ENCODE data around the gene ASXL1.
"Not testable (repeated sequence)": the region's sequence is repeated elsewhere in the genome, so short reads cannot be mapped to it uniquely, and the experiment has no call there.

Gene ASXL1

DNA sequence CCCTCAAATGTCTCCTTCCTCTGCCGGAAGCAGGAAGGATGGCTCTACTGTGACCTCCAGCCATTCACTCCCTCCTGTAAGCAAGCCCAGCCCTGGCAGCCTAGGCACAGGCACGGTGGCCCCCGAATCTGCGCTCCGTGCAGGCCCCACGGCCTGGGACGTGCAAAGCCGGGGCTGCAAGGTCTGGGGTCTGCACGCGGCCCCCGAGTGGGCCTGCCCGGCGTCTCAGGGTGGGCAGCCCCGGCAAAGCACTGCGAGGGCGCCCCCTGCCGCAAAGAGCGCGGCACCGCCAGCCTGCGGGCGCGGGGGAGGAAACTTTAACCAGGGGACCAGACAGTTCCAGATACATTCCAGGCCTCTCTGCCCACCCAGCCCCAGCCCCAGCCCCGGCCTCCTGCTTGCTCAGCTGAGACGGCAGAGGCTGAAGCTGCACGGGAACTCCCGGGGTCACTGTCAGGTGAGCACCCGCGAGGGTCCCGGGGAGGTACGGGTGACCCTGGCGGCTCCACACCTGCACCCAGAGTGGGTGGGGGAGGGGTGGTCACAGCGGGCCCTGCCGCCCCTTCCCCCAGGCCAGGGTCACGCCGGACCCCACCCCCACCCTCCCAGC lies 98.8 kb downstream of the ASXL1 start:
- peak; percentile 63 for DNase-seq
- in situ Hi-C loops (cut with HindIII; ENCODE audit: low pct_ligation_motif_present, low pct_unique_long_range_greater_than_20kb, low sequenced_read_pairs) = no loop called here

DNA sequence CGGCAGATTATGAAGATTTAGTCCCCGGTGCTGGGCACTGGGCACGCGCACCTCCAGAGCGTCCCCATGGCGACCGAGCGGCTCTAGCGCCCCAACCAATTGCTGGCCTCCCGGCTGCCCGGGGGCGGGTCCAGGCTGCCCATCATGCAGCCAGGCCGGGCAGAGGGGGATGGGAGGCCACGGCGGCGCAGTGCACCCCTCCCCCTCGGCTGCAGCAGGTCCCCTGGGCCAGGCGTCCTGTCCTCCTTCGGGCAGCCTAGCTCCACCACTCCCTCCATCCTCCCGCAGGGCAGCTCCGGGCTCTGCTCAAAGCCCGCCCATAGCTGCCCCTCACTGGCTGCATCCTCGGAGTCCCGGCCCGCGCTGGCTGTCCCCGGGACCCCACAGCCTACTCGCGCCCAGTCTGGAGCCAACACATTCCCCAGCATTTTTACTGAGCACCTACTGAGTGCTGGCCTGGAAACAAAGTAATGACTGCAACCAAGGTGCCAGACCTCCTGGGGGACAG lies 99.4 kb downstream of the ASXL1 start:
- DNase-seq = peak; percentile 77
- in situ Hi-C loops (cut with HindIII; ENCODE audit: low pct_ligation_motif_present, low pct_unique_long_range_greater_than_20kb, low sequenced_read_pairs) = no loop called here

DNA sequence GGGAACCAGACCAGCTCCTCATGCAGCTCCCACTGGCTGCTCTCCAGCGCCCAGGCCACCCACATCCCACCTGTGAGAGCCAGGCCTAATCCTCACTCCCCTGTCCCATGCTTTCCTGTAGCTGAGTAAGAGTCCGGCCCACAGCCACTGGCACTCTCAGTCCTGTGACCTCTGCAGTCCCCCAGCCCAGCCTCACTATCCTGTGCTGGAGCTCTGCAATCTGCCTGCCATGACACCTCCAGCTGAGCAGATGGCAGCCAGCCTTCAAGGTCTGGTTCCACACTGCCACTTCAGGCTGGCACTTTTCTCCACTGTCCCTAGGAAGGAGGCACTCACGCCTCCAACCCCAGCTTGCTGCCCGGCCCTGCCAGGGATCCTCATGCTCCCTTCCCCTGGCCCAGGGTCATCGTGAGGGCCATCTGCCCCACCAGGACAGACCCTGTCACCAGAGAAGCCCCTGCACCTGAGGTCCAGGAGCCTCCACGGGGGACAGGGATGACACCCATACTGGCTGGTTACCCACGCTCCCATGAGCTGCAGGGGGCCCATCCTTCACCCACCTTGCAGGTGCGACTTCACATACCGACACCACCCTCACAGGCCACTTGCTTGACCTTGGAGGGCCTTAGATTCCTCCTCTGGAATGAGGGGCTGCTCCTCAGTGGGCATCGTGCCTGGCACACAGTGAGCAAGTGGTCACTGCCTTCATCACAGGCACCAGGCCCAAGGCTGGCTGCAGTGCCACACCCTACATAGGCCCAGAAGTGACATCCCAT lies 100.1 kb downstream of the ASXL1 start:
- no peak for DNase-seq
- in situ Hi-C loops (cut with HindIII; ENCODE audit: low pct_ligation_motif_present, low pct_unique_long_range_greater_than_20kb, low sequenced_read_pairs) = no loop called here

DNA sequence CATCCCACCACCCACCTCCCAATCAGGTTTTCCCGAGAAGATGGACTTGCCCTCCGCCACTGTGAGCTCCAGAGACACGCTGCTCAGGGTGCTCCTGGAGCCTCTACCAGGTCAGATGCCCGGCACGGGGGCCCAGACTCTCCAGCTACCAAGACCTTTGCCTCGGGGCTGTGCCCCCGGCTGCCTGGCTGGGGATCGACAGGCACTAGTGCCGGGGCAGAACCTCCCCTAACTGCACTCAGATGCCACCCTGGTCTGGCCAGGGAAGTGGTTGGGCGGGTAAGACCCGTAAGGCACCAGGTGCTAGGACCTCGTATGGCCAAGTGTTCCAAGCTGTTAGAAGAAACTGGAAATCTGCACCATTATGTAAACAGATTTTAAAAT lies 100.7 kb downstream of the ASXL1 start:
- in situ Hi-C loops (cut with HindIII; ENCODE audit: low pct_ligation_motif_present, low pct_unique_long_range_greater_than_20kb, low sequenced_read_pairs) = no loop called here
- no peak for DNase-seq

DNA sequence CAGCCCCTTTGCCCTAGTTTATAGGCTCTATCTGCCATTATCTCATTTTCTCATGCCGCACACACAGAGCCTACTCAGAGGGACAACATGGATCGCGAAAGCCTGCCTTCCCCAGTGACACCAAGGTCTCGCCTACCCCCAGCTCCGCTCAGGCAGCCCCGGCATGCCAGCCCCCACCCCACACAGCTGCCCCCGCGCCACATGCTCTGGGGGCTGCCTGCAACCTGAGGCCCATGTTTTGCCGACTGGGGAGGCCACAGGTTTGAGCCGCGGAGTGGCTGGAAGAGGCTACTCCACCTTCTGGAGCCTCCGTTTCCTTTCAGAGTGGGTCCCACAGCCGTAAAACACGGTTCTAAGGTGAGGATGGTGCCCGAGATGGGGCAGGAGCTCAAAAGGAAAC lies 102.1 kb downstream of the ASXL1 start:
- in situ Hi-C loops (cut with HindIII; ENCODE audit: low pct_ligation_motif_present, low pct_unique_long_range_greater_than_20kb, low sequenced_read_pairs) = no loop called here

DNA sequence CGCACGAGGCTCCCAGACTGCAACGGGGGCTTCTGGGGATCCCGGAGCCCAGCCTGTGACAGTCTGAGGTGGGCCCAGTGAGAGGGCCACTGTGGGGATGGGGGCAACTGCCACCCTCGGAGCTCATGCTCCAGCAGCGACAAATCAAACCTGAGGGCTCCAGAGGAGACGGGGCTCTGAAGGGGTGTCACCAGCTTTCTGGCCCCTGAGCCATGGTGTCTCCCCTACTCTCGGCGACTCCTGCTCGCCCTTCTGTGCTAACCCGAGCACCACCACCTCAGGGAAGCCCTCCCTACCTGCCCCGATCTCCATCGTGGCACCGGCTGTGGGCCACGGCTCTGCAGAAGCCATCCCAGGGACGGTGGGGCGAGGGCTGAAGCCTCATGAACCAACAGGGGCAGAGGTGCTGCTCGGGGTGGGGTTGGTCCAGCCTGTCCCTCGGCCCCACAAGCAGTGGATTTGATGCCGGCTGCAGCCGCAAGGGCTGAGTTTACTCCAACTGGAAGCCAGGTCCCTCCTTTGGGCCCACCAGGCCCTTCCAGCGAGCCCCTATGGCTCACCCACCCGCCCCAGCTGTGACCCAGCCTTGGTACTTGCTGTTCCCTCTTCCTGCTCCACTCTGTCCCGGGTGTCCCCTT lies 102.7 kb downstream of the ASXL1 start:
- no peak for DNase-seq
- in situ Hi-C loops (cut with HindIII; ENCODE audit: low pct_ligation_motif_present, low pct_unique_long_range_greater_than_20kb, low sequenced_read_pairs) = no loop called here

More for the DNA sequence above, 102.1 kb downstream of the ASXL1 start:
- DNase-seq = no peak

DNA sequence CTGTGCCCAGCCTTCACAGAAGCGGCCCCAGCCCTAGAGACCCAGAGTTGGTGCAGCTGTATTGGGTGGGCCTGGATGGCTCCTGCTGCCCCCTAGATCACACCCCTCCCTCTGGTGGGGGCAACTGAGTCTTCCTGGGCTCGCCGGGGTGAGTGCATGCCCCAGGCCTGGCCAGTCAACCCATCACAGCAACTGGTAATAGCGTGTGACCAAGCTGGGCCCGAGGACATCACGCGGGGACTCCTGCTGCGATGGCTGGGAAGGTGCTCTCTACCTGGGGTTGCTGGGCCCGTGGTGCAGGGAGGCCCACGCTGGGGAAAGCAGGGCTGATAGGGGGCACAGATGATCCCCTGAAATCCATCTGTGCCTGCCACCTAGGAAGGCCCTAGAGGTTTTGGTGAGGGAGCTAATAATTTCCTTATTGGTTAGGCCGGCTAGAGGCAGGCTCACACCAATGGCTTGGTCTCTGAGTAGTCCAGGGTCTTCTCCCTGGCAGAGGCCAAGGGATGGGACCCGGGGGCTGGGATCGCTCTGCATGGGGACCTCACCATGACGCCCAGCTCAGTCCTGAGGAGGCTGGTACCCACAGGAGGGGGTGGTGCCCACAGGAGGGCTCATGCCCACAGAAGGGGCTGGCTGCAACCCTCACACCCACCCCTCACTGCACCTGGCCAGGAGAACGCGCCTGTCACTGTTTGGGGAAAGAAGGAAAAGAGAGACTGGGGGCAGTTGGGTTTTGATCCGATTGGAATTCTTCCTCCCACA lies 103.9 kb downstream of the ASXL1 start:
- in situ Hi-C loops (cut with HindIII; ENCODE audit: low pct_ligation_motif_present, low pct_unique_long_range_greater_than_20kb, low sequenced_read_pairs) = no loop called here
- DNase-seq = no peak

DNA sequence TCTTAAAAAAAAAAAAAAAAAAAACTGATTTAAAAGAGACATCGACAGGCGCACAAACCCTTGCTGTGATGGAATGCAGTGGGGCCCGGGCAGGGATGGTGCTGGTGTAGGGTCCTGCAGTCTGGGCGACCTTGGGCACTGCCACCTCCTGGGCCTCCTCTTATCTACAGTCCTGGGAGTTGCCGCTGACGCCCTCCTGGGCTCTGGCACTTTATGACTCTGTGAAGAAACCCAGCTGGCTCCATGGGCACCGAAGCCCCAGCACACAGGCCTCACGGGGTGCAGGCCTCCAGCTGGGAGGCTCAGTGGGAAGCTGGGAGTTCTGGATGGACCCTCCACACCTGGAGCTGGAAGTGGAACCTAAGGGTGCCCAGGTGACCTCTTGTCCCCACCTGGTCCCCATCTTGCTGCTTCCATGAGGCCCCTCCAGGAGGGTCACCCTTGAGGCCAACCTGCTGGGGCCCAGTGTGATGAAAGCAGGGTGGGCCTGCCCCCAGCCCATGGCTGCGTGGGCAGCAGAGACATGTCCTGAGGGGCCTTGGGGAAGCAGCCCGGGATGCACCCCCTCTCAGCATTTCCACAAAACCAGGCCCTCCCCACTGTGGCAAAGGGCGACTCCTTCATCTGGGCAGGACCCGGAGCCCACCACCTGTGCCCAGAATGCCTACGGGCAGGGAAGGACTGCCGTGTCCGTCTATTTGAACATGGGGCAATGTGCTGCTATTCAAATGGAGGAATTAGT lies 104.9 kb downstream of the ASXL1 start:
- no peak for DNase-seq
- in situ Hi-C loops (cut with HindIII; ENCODE audit: low pct_ligation_motif_present, low pct_unique_long_range_greater_than_20kb, low sequenced_read_pairs) = no loop called here

DNA sequence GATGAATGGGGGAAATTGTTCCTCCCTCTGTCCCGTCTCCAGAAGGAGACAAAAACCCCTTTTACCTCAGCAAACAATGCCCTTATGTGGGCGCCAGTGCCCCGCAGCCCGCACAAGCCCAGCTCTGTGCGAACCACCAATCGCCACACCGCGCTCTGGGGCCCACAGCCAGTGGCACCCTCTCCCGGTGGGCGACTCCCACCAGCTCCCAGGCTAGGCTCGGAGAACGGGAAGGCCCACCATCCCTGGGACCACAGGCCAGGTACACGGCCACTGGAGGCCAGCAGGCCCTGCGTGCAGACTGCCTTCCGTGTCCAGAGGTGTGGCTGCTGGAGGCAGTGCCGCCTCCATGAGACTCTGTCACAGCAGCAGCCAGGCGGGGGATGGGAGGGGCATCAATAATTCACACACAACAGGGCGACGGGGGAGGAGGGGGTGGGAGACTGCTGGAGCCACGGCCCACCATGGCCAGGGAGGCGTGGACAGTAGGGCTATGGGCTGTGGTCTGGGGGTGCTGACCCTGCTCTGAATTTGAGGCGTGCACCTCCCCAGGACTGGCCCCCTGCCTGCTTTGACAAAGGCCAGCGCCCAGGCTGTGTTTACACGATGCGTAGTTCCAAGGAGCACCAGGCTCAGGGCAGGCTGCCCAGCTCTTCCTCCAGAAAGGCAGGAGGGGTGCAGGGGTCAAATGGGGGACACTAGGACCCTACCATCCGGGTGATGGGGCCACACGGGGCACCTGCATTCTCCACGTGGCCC lies 105.7 kb downstream of the ASXL1 start:
- in situ Hi-C loops (cut with HindIII; ENCODE audit: low pct_ligation_motif_present, low pct_unique_long_range_greater_than_20kb, low sequenced_read_pairs) = no loop called here
- no peak for DNase-seq

DNA sequence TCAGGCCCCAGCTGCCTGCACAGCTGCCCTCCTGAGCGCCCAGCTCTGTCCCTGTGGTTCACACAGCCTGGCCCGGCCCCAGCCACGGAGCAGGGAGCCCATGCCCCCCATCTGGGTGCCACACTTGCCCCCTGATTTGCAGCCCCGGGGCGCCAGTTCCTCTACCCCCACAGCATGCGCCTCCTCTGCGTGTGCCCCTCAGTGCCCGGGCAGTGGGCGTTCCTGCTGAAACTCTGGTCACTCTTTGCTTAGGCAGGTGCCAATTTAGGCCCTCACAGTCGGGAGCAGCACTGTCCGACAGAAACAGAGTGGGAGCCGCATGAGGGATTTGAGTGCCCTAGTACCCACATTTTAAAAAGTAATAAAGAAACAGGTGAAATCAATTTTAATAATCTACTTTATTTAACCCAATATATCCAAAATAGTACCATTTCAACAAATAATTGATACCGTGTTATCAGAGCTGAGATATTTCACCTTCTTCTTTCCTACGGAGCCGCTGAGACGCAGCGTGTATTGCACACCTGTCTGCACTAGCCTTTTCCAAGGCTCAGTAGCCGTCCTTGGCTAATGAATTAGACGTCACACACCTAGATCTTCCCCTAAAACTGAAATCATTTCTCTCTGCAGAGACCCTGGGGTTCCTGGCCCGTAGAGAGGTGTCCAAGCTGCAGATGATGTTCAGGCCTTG lies 106.4 kb downstream of the ASXL1 start:
- in situ Hi-C loops (cut with HindIII; ENCODE audit: low pct_ligation_motif_present, low pct_unique_long_range_greater_than_20kb, low sequenced_read_pairs) = no loop called here
- no peak for DNase-seq

DNA sequence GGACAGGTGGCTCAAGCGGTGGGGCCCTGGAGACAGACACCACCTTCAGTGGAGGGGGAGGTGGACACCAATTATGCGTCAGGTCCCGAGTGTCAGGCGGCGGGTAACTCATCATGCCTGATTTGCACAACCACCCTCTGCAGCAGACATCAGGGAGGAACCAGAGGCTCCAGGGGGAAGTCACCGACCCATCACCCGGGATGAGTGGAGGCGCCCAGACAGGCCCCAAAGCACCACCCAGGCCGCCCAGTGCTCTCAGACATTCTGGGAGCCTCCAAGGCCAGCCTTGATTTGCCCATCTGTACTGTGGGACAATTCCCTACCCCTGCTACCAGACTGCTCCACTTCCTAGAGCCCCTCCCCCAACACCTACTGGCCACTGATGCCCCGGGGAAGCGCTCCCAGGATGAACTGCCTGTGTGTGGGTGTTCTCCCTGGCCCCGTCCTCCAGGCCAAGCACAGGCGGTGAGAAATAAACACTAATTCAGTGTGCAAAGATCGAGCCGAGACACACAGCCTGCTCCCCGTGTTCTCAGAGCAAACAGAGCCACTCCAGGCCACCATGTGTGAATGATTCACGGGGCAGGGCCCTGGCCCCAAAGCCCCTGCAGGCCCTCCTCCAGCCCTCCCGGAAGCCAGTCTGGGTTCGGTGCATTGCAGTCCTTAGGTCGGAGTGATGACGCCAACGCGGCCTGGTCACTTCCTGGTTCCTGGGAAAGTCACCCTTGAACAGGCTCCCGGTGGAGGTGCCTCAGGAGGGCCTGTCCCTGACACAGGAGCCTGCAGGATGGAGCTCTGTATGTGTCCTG lies 107.2 kb downstream of the ASXL1 start:
- in situ Hi-C loops (cut with HindIII; ENCODE audit: low pct_ligation_motif_present, low pct_unique_long_range_greater_than_20kb, low sequenced_read_pairs) = no loop called here
- no peak for DNase-seq

DNA sequence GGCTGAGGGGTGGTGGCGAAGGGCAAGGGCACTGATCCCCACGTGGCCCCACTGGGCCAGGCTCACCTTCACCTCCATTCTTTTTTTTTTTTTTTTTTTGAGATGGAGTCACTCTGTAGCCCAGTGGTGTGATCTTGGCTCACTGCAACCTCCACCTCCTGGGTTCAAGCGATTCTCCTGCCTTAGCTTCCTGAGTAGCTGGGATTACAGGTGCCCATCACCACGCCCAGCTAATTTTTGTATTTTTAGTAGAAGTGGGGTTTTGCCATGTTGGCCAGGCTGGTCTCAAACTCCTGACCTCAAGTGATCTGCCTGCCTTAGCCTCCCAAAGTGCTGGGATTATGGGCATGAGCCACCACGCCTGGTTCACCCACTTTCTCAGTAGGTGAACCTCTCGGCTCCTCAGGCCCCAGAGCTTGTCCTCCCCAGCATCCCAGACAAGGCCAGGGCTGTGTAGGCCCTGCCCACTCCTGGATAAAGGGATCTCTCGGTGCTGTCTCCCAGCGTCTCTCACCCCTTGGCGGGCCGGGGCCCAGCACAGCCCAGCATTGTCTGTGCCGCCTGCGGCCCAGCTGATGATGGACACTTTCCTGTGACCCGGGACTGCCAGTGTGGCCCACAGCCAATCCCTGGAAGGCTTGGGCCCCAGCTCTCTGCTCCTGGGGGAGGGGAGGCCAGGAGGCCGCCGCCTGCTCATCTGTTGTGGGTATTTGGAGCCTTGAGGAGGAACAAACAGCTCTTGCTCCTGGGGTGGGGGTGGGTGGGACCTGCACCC lies 108.0 kb downstream of the ASXL1 start:
- DNase-seq; in situ Hi-C loops (cut with HindIII; ENCODE audit: low pct_ligation_motif_present, low pct_unique_long_range_greater_than_20kb, low sequenced_read_pairs): not testable (repeated sequence)

DNA sequence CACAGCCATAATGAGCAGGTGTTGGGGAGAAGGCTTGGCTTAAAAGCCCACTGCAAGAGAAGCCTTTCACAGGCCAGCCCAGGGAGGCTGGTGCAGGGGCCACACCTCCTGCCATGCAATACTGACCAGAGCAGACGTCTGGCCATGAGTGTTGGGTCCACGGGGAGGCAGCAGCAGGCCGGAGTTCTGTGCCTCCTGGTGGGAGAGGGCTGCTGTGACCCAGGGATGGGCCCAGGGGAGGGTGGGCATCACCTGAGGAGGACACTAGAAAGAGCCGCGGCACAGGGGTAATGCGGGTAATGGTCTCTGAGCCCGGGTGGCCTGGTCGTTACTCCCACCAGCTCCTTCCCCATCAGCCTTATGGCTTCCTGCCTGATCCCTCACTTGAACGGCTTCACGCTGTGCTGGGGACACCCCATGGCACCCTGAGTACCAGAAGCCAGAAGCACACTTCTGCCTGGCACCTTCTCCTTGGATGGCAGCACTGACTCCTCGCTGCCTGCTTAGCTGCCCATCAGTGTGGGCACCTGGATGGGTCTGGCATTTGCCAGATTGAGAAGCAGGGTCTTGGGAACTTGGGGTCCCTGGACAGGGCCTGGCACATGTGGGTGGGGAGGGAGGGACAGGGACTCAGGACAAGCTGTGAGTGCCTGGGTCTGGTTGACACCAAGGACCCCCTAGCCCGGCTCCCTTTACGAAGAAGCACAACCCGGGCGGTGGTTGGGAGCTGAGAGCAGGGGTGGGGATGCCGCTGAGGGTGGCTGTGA lies 108.8 kb downstream of the ASXL1 start:
- in situ Hi-C loops (cut with HindIII; ENCODE audit: low pct_ligation_motif_present, low pct_unique_long_range_greater_than_20kb, low sequenced_read_pairs) = no loop called here
- no peak for DNase-seq

DNA sequence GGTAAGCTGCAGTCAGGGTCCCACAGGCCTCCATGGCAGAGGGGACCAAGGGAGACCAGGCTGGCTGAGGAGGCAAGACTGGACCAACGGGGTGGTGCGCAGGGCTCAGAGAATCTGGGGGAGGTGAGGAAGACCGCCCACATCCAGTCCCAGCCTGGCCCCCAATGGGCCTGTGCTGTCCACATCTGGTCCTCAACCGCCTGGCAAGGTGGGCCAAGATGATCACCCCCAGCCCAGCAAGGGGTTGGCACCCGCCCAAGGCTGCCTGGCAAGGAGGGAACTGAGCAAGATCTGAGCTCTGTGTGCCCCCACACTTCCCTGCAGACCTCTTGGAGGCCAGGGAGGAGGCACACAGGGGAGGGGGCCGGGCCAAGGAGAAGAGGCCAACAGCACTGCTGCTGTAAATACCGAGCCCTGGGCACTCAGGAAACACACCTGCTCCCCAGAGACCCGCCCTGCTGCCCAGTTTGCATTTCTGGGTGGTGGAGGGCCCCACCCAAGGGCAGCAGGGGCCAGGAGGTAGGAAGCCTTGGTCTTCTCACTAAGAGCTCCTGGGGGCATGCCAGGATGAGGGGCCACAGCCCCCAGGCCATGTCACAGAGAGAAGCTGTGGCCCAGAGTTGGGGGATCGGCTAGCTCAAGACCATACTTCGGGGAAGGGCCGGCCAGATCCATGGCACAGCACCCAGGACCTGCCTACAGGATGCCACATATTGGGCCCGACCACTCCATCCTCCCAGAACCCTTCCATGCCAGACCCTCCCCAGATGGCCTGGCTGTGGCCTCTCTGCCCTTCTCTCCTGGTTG lies 109.6 kb downstream of the ASXL1 start:
- DNase-seq = no peak
- in situ Hi-C loops (cut with HindIII; ENCODE audit: low pct_ligation_motif_present, low pct_unique_long_range_greater_than_20kb, low sequenced_read_pairs) = no loop called here

DNA sequence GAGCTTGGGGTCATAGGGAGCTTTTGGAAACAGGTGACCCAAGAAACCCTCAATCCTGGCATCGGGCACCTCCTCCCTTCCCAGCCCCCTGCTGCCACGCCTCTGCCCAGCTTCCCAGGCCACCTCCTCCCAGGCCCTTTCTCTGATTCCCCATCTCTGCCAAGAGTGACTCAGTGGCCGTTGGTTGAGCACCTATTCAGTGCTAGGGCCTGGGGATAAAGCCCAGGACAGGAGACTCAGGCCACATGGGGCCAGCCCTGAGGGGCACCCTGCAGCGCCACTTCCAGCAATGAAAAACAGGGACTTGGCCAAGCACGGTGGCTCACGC lies 110.1 kb downstream of the ASXL1 start:
- no peak for DNase-seq
- in situ Hi-C loops (cut with HindIII; ENCODE audit: low pct_ligation_motif_present, low pct_unique_long_range_greater_than_20kb, low sequenced_read_pairs) = no loop called here
